HepG2 (cell line): Measurements from ENCODE around the gene ZCCHC4. TPM values are rescaled to one million over a fixed set of nuclear protein-coding genes. Genes with fewer than 3 reads are reported as not detected.

Experiments used
- ELF1 ChIP-seq: sonication (generic); formaldehyde crosslinking; IDR thresholded peaks from 2 replicates; pipeline ENCODE4 v1.4.0; 2020; ENCODE audit warnings: missing genetic modification reagents
- GABPB1 ChIP-seq: IDR thresholded peaks from 2 replicates; pipeline ENCODE4 v1.6.1; 2016; ENCODE audit warnings: mild to moderate bottlenecking, missing genetic modification reagents, moderate library complexity, missing compliant biosample characterization
- GPN1 ChIP-seq: sonication (generic); formaldehyde crosslinking; IDR thresholded peaks from 2 replicates; pipeline ENCODE4 v1.5.1; 2020; ENCODE audit warnings: missing genetic modification reagents, borderline replicate concordance
- IRF2 ChIP-seq: IDR thresholded peaks from 2 replicates; pipeline ENCODE4 v1.6.1; 2018; ENCODE audit warnings: missing genetic modification reagents, missing compliant biosample characterization
- JUN ChIP-seq: sonication (generic); formaldehyde crosslinking; IDR thresholded peaks from 2 replicates; pipeline ENCODE4 v1.4.0; 2020; ENCODE audit warnings: mild to moderate bottlenecking, missing genetic modification reagents
- KMT2B ChIP-seq: IDR thresholded peaks from 2 replicates; pipeline ENCODE4 v1.6.1; 2016; ENCODE audit warnings: missing genetic modification reagents, missing compliant biosample characterization
- MTF1 ChIP-seq: sonication (generic); formaldehyde crosslinking; IDR thresholded peaks from 2 replicates; pipeline ENCODE4 v1.5.0; 2020; ENCODE audit warnings: missing genetic modification reagents
- NCOA2 ChIP-seq: sonication (generic); formaldehyde crosslinking; IDR thresholded peaks from 2 replicates; pipeline ENCODE4 v1.8.0; 2022; ENCODE audit warnings: inconsistent platforms
- NFKBIZ ChIP-seq: IDR thresholded peaks from 2 replicates; pipeline ENCODE4 v1.6.1; 2018; ENCODE audit warnings: missing genetic modification reagents, missing compliant biosample characterization
- NKX3-1 ChIP-seq: sonication (generic); formaldehyde crosslinking; IDR thresholded peaks from 2 replicates; pipeline ENCODE4 v1.5.0; 2020; ENCODE audit warnings: missing genetic modification reagents
- PHF5A ChIP-seq: IDR thresholded peaks from one replicate; pipeline ENCODE4 v1.6.1; 2018; ENCODE audit warnings: low read depth, missing genetic modification reagents; ENCODE audit not compliant: unreplicated experiment
- PLRG1 ChIP-seq: fragments of 450-650 bp; conservative IDR thresholded peaks from 2 replicates; pipeline ENCODE4 v1.6.1; 2016
- POLR2A ChIP-seq, 2 experiments: IDR thresholded peaks; 2 replicates each; pipeline ENCODE4 v1.6.1; 2011; ENCODE audit warnings: low read depth in 2 of 2, low read length in 2 of 2, mild to moderate bottlenecking in 1 of 2, moderate library complexity in 1 of 2; ENCODE audit not compliant: insufficient read depth in 1 of 2
- SP140L ChIP-seq: sonication (generic); formaldehyde crosslinking; IDR thresholded peaks from 2 replicates; pipeline ENCODE4 v1.4.0; 2020; ENCODE audit warnings: missing genetic modification reagents, borderline replicate concordance
- TSC22D2 ChIP-seq: sonication (generic); formaldehyde crosslinking; IDR thresholded peaks from 2 replicates; pipeline ENCODE4 v1.5.1; 2020; ENCODE audit warnings: missing genetic modification reagents, mild to moderate bottlenecking, borderline replicate concordance
- ZFX ChIP-seq: sonication (generic); formaldehyde crosslinking; IDR thresholded peaks from 2 replicates; pipeline ENCODE4 v1.4.0; 2020; ENCODE audit warnings: mild to moderate bottlenecking, low read depth, missing genetic modification reagents, moderate library complexity
- ZNF138 ChIP-seq: sonication (generic); formaldehyde crosslinking; IDR thresholded peaks from 2 replicates; pipeline ENCODE4 v1.5.0; 2020; ENCODE audit warnings: mild to moderate bottlenecking, low read depth, missing genetic modification reagents
- ZNF24 ChIP-seq: fragments of 450-650 bp; IDR thresholded peaks from 2 replicates; pipeline ENCODE4 v1.6.1; 2017; ENCODE audit warnings: antibody characterized with exemption, mild to moderate bottlenecking
- ZNF460 ChIP-seq: sonication (generic); formaldehyde crosslinking; IDR thresholded peaks from 2 replicates; pipeline ENCODE4 v1.5.1; 2020; ENCODE audit warnings: missing genetic modification reagents, mild to moderate bottlenecking, borderline replicate concordance
- ZNF569 ChIP-seq: sonication (generic); formaldehyde crosslinking; IDR thresholded peaks from 2 replicates; pipeline ENCODE4 v1.5.0; 2020; ENCODE audit warnings: mild to moderate bottlenecking, missing genetic modification reagents, moderate library complexity, borderline replicate concordance
- ZNF776 ChIP-seq: sonication (generic); formaldehyde crosslinking; IDR thresholded peaks from 2 replicates; pipeline ENCODE4 v1.4.0; 2020; ENCODE audit warnings: mild to moderate bottlenecking, missing genetic modification reagents
- ZNF792 ChIP-seq: IDR thresholded peaks from 2 replicates; pipeline ENCODE4 v1.6.1; 2016
- ZSCAN9 ChIP-seq: IDR thresholded peaks from 2 replicates; pipeline ENCODE4 v1.6.1; 2016; ENCODE audit warnings: borderline replicate concordance
- polyA plus RNA-seq, 8 experiments: library from polyadenylated mRNA; depleted of rRNA in 3 of 8; stranded (reverse) in 7 of 8; unstranded in 1 of 8; fragments of >200 nt; fragmentation: Illumina TruSeq in 4 of 8; extraction: Trizol in 4 of 8; gene quantifications; 2 replicates each; pipeline versions ENCODE4 v1.2.1 to v1.2.3, GENCODE V29; 2011 to 2016; ENCODE audit warnings: low read depth in 4 of 8, missing spikeins in 1 of 8, mixed read lengths in 1 of 8; ENCODE audit not compliant: insufficient read depth in 1 of 8
- total RNA-seq, 5 experiments: library from RNA; depleted of rRNA; stranded (reverse); fragments of >200 nt; fragmentation: Illumina TruSeq; extraction: Trizol; gene quantifications; 2 replicates each; pipeline ENCODE4 v1.2.3, GENCODE V29; 2016; ENCODE audit warnings: low read depth in 1 of 5
- TF ChIP-seq, protein P1 (sequence below): sonication (generic); formaldehyde crosslinking; IDR thresholded peaks from 2 replicates; pipeline ENCODE4; 2020; ENCODE audit warnings: missing genetic modification reagents, mild to moderate bottlenecking, borderline replicate concordance
- TF ChIP-seq, protein P2 (sequence below): sonication (generic); formaldehyde crosslinking; IDR thresholded peaks from 2 replicates; pipeline ENCODE4 v1.8.0; 2022; ENCODE audit warnings: missing genetic modification reagents, mild to moderate bottlenecking, inconsistent platforms, borderline replicate concordance
- TF ChIP-seq, protein P3 (sequence below), 2 experiments: fragments of 450-650 bp in 1 of 2; sonication (generic) in 1 of 2; formaldehyde crosslinking; IDR thresholded peaks; 2 replicates each; pipeline versions ENCODE4 v1.5.0 to v1.8.0; 2020 to 2022; ENCODE audit warnings: mild to moderate bottlenecking in 1 of 2, missing genetic modification reagents in 1 of 2
- TF ChIP-seq, protein P4 (sequence below): sonication (generic); formaldehyde crosslinking; IDR thresholded peaks from 2 replicates; pipeline ENCODE4 v1.5.0; 2020; ENCODE audit warnings: missing genetic modification reagents, mild to moderate bottlenecking, borderline replicate concordance

The ZCCHC4 gene
- total and polyA plus RNA-seq, 2 of the 13 experiments (the other 11 are each of a cell fraction or from before 2014, with no cell fraction given) = 13.2 to 15.0 TPM

DNA sequence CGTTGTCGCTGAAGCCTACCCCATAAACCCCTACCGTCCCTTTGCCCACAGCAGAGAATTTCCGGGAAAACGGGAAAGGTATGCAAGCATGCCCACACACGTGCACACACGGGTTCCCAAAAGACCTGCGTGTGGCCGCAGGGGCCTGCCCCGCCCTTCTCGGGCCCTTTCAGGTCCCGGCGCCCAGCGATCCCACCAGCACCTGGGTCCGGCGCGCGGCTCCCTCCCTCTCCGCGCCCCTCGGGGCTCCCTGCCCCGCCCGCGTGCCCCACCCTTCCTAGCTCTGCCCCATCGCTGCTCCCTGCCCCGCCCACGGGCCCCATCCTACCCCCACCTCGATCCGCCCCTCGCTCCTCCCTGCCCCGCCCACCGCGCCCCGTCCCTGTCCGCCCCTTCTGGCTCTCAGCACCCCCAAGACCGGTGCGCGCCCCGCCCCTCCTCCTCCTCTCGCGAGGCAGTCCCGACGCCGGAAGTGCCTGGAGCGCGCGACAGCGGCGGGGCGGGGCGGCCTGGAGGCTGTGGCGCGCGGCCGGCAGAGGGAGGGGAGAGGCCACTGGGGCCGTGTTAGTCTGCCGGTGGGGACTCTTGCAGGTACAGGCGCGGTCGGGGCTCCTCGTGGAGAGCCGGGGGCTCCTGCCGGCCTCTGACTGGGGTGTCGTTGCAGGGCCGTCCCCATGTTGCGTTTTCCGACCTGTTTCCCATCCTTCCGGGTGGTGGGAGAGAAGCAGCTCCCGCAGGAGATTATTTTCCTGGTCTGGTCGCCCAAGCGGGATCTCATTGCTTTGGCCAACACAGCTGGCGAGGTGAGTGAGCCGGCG is 64.4 kb downstream of the ZCCHC4 start, which contains the start of gene ANAPC4 (continued):
- TF ChIP-seq PHF5A (CRISPR knock-in tag) (no peak), ELF1 (CRISPR knock-in tag) (peak; percentile 68), PLRG1 (no peak), MTF1 (CRISPR knock-in tag) (no peak), ZNF460 (CRISPR knock-in tag) (no peak), JUN (CRISPR knock-in tag) (no peak), NCOA2 (CRISPR knock-in tag) (no peak), NFKBIZ (CRISPR knock-in tag) (no peak), GPN1 (no peak), ZNF24 (no peak), IRF2 (CRISPR knock-in tag) (no peak), ZFX (CRISPR knock-in tag) (peak; percentile 82), POLR2A (IDR thresholded peaks at IDR 0.05; ENCODE audit: insufficient read depth in 1 of 2, low read depth in 2 of 2, low read length in 2 of 2) (peak; percentile 85 to 87), ZNF792 (CRISPR knock-in tag) (peak; percentile 7; the same call in 1 of the 2 replicates), GABPB1 (CRISPR knock-in tag) (peak; percentile 93), TSC22D2 (CRISPR knock-in tag) (no peak), NKX3-1 (CRISPR knock-in tag) (no peak), ZSCAN9 (CRISPR knock-in tag) (no peak), ZNF569 (no peak), ZNF138 (CRISPR knock-in tag) (no peak), ZNF776 (CRISPR knock-in tag) (0 out of 2 replicates have a peak, but pooled peaks have one; percentile 25), SP140L (CRISPR knock-in tag) (no peak), KMT2B (peak; percentile 64)
- TF ChIP-seq, protein P1, sequence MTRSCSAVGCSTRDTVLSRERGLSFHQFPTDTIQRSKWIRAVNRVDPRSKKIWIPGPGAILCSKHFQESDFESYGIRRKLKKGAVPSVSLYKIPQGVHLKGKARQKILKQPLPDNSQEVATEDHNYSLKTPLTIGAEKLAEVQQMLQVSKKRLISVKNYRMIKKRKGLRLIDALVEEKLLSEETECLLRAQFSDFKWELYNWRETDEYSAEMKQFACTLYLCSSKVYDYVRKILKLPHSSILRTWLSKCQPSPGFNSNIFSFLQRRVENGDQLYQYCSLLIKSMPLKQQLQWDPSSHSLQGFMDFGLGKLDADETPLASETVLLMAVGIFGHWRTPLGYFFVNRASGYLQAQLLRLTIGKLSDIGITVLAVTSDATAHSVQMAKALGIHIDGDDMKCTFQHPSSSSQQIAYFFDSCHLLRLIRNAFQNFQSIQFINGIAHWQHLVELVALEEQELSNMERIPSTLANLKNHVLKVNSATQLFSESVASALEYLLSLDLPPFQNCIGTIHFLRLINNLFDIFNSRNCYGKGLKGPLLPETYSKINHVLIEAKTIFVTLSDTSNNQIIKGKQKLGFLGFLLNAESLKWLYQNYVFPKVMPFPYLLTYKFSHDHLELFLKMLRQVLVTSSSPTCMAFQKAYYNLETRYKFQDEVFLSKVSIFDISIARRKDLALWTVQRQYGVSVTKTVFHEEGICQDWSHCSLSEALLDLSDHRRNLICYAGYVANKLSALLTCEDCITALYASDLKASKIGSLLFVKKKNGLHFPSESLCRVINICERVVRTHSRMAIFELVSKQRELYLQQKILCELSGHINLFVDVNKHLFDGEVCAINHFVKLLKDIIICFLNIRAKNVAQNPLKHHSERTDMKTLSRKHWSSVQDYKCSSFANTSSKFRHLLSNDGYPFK (CRISPR knock-in tag) = 0 out of 2 replicates have a peak, but pooled peaks have one; percentile 50
- TF ChIP-seq, protein P2, sequence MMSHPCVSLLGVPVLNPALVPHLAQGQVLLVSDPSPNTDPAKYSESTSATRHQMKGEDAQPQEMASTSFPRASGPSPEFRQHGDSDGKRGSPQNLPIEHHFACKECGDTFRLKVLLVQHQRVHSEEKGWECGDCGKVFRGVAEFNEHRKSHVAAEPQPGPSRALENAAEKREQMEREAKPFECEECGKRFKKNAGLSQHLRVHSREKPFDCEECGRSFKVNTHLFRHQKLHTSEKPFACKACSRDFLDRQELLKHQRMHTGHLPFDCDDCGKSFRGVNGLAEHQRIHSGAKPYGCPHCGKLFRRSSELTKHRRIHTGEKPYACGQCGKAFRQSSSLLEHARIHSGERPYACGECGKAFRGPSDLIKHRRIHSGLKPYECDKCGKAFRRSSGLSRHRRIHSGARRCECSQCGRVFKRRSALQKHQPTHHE (CRISPR knock-in tag) = no peak
- TF ChIP-seq, protein P3, sequence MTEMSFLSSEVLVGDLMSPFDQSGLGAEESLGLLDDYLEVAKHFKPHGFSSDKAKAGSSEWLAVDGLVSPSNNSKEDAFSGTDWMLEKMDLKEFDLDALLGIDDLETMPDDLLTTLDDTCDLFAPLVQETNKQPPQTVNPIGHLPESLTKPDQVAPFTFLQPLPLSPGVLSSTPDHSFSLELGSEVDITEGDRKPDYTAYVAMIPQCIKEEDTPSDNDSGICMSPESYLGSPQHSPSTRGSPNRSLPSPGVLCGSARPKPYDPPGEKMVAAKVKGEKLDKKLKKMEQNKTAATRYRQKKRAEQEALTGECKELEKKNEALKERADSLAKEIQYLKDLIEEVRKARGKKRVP (CRISPR knock-in tag; IDR thresholded peaks at IDR 0.05) = 0 out of 4 replicates have a peak, but pooled peaks of 1 of the 2 experiments have one; percentile 18
- TF ChIP-seq, protein P4, sequence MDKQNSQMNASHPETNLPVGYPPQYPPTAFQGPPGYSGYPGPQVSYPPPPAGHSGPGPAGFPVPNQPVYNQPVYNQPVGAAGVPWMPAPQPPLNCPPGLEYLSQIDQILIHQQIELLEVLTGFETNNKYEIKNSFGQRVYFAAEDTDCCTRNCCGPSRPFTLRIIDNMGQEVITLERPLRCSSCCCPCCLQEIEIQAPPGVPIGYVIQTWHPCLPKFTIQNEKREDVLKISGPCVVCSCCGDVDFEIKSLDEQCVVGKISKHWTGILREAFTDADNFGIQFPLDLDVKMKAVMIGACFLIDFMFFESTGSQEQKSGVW (CRISPR knock-in tag) = no peak
